SK-N-DZ (cell line): ENCODE results near the gene PPL.
"Not testable (repeated sequence)": the region's sequence is repeated elsewhere in the genome, so short reads cannot be mapped to it uniquely, and the experiment has no call there.

Experiments used
- DNase-seq: peaks from one replicate; pipeline ENCODE4 v3.0.0-alpha.2; 2015; ENCODE audit warnings: low spot score

The PPL gene

GRCh38 chr16:4960579-4960978, 23.6 kb upstream of the PPL start:
- DNase-seq, result no peak

GRCh38 chr16:4958510-4959438, 21.8 kb upstream of the PPL start:
- DNase-seq, result no peak

- DNase-seq, result peak; percentile 97
Measured at GRCh38 chr16:4957720-4958509, 21.0 kb upstream of the PPL start, which contains the start of gene SEC14L5. SEC14L5 (plus strand) TSS chr16:4958330; CDS start chr16:4959324, 994 bp downstream.

GRCh38 chr16:4957420-4957719, 20.4 kb upstream of the PPL start:
- DNase-seq, result no peak

GRCh38 chr16:4954714-4955113, 17.8 kb upstream of the PPL start:
- DNase-seq, result no peak

- DNase-seq, result not testable (repeated sequence)
Measured at GRCh38 chr16:4951583-4951982, 14.6 kb upstream of the PPL start.

GRCh38 chr16:4949986-4950385, 13.0 kb upstream of the PPL start:
- DNase-seq, result no peak

GRCh38 chr16:4948903-4949766, 12.2 kb upstream of the PPL start:
- no peak for DNase-seq

GRCh38 chr16:4947722-4948503, 11.0 kb upstream of the PPL start:
- DNase-seq, result no peak

GRCh38 chr16:4946917-4947316, 10.0 kb upstream of the PPL start:
- no peak for DNase-seq

GRCh38 chr16:4945560-4946502, 8.9 kb upstream of the PPL start:
- DNase-seq, result no peak

- DNase-seq, result no peak
Measured at GRCh38 chr16:4944333-4945281, 7.7 kb upstream of the PPL start.

GRCh38 chr16:4942481-4942880, 5.5 kb upstream of the PPL start:
- DNase-seq, result no peak

- no peak for DNase-seq
Measured at GRCh38 chr16:4940719-4941118, 3.8 kb upstream of the PPL start.

GRCh38 chr16:4938683-4939030, 1.7 kb upstream of the PPL start:
- DNase-seq, result no peak

GRCh38 chr16:4937782-4938682, 1.1 kb upstream of the PPL start:
- no peak for DNase-seq

GRCh38 chr16:4936181-4936990, 562 bp downstream of the PPL start:
- no peak for DNase-seq
